ENCODE measurements around the gene MRNIP.

The MRNIP gene

DNA sequence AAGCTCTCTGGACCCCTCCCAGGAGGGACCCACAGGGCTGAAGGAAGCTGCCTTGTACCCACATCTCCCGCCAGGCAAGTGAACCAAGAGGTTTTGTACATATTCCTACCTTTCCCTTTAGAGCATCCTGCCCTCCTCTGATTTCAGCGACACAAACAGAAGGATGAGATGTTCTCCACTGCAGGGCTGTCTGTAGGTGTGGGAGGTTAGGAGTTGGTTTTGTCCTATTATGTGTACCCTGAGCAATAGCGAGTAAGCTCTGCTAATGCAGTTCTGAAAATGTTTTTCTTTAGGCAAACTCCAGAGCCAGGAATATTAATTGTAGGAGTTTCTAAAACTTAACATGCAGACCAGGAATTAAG lies 24.9 kb downstream of the MRNIP start:
- Histone ChIP-seq H3K9me3 (ENCODE audit: control insufficient read depth, low read length) (no peaks in the 10 kb centered on the region), H3K27me3 (replicated peaks; ENCODE audit: control insufficient read depth, insufficient read depth, low read length) (no peaks in the 10 kb centered on the region), H3K4me3 (ENCODE audit: low read length) (no peak overlapping the region), H3K36me3 (ENCODE audit: control insufficient read depth, insufficient read depth, low read length, severe bottlenecking) (peaks cover 87% of the 10 kb centered on the region), H3K4me1 (ENCODE audit: control insufficient read depth, insufficient read depth, low read length) (peaks cover 7% of the 10 kb centered on the region), H3K9ac (ENCODE audit: low read length) (no peak overlapping the region)
- no peak for DNase-seq (ENCODE audit: low read depth)

DNA sequence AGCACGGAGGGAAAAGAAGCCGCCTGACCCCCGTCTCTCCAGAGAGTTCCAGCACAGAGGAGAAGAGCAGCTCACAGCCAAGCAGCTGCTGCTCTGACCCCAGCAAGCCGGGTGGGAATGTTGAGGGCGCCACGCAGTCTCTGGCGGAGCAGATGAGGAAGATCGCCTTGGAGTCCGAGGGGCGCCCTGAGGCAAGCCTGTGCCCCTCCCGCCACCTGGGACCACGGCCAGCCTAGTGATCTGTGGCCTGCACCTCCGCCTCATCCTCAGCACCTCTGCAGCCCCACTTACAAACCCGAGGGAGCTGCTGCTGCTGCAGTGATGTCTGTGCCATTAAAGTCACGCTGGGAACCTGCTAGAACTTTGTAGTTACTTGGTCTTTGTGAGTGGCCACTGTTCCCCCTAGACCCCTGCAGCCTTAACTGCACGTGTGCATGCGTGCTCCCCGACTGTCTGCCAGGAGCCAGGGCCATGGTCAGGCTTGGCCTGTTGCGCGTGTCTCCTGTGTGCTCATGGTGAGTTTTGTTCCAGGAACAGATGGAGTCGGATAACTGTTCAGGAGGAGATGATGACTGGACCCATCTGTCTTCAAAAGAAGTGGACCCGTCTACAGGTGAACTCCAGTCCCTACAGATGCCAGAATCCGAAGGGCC lies 25.4 kb downstream of the MRNIP start:
- Histone ChIP-seq H3K9ac (ENCODE audit: low read length) (no peak overlapping the region), H3K36me3 (ENCODE audit: control insufficient read depth, insufficient read depth, low read length, severe bottlenecking) (peaks cover 90% of the 10 kb centered on the region), H3K4me1 (ENCODE audit: control insufficient read depth, insufficient read depth, low read length) (peaks cover 7% of the 10 kb centered on the region), H3K9me3 (ENCODE audit: control insufficient read depth, low read length) (no peaks in the 10 kb centered on the region), H3K4me3 (ENCODE audit: low read length) (no peak overlapping the region), H3K27me3 (replicated peaks; ENCODE audit: control insufficient read depth, insufficient read depth, low read length) (no peaks in the 10 kb centered on the region)
- DNase-seq (ENCODE audit: low read depth) = no peak

DNA sequence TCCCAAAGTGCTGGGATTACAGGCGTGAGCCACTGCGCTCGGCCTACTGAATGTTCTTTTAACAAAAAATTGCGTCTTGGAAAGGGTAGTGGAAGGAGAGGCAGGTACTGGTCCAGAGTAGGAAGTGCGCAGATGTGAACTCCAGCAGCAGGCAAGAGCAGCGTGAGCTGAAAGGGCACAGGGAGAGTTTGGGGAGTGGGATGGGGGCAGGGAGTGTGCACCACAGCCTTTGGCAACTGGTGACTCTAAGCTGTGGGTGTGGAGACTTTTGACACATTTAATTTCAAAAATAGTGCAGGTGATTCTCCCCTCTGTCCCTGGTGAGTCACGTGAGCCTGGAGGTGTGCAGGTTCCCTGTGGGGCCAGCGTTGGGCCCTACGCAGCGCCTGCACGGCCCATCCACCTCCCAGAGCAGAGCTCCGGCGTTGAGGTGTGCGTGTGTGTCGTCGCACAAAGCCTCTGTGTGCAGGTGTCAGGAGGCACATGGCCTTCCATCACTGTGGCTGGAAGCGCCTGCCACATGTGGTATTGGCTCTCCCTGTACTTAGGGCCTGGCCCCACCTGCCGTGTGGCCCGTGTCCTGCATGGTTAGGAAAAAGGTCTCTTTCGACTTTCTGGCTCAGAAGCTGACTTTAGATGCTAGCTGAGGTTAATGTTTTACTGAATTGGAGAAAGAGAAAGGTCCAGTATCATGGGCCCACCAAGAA lies 26.4 kb downstream of the MRNIP start:
- H3K4me1 ChIP-seq (ENCODE audit: control insufficient read depth, insufficient read depth, low read length) = peaks cover 16% of the 10 kb centered on the region
- no peak for DNase-seq (ENCODE audit: low read depth)
- no peak overlapping the region for H3K4me3 ChIP-seq (ENCODE audit: low read length)
- H3K36me3 ChIP-seq (ENCODE audit: control insufficient read depth, insufficient read depth, low read length, severe bottlenecking) = peaks cover 90% of the 10 kb centered on the region
- H3K9ac ChIP-seq (ENCODE audit: low read length) = no peak overlapping the region
- H3K9me3 ChIP-seq (ENCODE audit: control insufficient read depth, low read length) = no peaks in the 10 kb centered on the region
- H3K27me3 ChIP-seq (replicated peaks; ENCODE audit: control insufficient read depth, insufficient read depth, low read length) = no peaks in the 10 kb centered on the region

DNA sequence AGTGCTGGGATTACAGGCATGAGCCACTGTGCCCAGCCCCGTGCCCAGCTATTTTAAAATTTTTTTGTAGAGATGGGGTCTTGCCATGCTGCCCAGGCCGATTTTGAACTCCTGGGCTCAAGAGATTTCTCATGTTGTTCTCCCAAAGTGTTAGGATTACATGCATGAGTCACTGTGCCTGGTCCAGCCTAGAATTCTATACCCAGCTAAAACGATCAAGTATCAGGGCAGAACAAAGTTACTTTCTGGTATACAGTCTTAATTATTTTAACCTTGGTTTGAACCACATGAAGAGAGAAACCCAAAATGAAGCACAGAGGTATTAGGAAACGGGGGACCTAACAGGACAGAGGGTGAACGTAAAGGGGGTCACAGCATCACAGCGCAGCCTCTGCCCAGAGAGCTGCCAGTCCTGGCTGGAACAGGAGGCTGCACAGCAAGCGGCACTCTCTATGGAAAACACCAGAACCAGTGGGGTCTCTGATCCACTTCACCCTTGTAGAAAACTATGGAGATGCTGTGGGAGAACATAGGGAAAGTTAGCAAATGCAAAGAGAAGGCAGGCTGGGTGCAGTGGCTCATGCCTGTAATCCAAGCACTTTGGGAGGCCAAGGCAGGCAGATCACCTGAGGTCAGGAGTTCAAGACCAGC lies 27.7 kb downstream of the MRNIP start:
- no peak for DNase-seq (ENCODE audit: low read depth)
- no peak overlapping the region for H3K9ac ChIP-seq (ENCODE audit: low read length)
- H3K36me3 ChIP-seq (ENCODE audit: control insufficient read depth, insufficient read depth, low read length, severe bottlenecking) = peaks cover 90% of the 10 kb centered on the region
- no peaks in the 10 kb centered on the region for H3K27me3 ChIP-seq (replicated peaks; ENCODE audit: control insufficient read depth, insufficient read depth, low read length)
- H3K4me3 ChIP-seq (ENCODE audit: low read length) = no peak overlapping the region
- peaks cover 24% of the 10 kb centered on the region for H3K4me1 ChIP-seq (ENCODE audit: control insufficient read depth, insufficient read depth, low read length)
- H3K9me3 ChIP-seq (ENCODE audit: control insufficient read depth, low read length) = no peaks in the 10 kb centered on the region

DNA sequence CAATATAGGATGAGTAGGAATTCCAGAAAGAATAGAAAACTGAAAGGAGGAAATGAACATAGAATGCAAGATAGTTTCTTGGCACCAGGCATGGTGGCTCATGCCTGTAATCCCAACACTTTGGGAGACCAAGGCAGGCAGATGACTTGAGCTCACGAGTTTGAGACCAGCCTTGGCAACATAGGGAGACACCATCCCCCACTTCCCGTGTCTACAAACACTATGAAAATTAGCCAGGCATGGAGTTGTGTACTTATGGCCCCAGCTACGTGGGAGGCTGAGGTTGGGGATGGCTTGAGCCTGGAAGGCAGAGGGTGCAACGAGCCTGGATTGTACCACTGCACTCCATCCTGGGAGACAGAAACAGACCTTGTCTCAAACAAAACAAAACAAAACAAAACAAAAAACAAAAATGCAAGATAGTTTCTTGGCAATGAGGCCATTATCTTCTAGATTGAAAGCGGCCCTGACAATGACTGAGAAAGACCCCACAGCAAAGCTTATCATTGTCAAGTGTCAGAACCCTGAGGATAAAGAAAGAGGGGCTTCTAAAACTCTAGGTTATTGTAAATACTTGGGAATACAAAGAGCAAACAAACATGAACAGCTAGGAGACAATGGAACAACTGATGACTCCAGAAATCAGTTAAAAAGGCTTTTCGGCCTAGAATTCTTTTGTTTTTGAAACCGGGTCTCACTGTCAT lies 28.7 kb downstream of the MRNIP start:
- H3K9ac ChIP-seq (ENCODE audit: low read length) = no peak overlapping the region
- H3K9me3 ChIP-seq (ENCODE audit: control insufficient read depth, low read length) = no peaks in the 10 kb centered on the region
- no peak overlapping the region for H3K4me3 ChIP-seq (ENCODE audit: low read length)
- no peak for DNase-seq (ENCODE audit: low read depth)
- peaks cover 94% of the 10 kb centered on the region for H3K36me3 ChIP-seq (ENCODE audit: control insufficient read depth, insufficient read depth, low read length, severe bottlenecking)
- H3K4me1 ChIP-seq (ENCODE audit: control insufficient read depth, insufficient read depth, low read length) = peaks cover 30% of the 10 kb centered on the region
- H3K27me3 ChIP-seq (replicated peaks; ENCODE audit: control insufficient read depth, insufficient read depth, low read length) = no peaks in the 10 kb centered on the region

DNA sequence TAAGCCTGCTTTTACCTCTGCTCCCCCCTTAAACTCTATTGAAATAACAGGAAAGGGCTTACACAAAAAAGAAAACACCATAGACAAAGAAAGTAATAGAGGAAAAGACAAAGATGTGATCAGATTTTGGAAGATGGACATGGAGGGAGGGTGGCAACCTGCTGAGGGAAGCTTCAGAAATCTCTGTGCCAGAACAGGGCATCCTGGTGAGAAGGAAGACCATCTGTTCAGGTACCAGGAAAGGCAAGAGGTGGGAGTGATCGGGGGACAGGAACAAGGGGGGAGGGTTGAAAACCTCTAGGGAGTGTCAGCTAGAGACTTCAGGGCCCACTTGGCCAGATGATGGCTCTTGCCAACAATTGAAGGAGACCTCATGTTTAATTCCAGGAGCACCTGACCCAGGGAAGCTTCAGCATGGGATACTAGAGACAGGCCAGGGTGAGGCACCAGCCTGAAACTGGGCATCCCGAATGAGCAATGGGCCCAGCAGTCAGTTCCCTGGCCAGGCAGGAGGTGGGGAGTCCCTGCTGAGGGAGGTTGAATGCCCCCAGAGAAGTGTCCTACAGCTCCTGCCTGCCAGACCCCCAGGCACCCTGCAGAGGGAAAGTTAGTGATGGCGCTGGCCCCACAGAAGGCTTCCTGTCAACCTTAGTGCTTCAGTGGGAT lies 29.7 kb downstream of the MRNIP start:
- DNase-seq (ENCODE audit: low read depth) = no peak
- no peaks in the 10 kb centered on the region for H3K9me3 ChIP-seq (ENCODE audit: control insufficient read depth, low read length)
- no peaks in the 10 kb centered on the region for H3K27me3 ChIP-seq (replicated peaks; ENCODE audit: control insufficient read depth, insufficient read depth, low read length)
- no peak overlapping the region for H3K4me3 ChIP-seq (ENCODE audit: low read length)
- H3K4me1 ChIP-seq (ENCODE audit: control insufficient read depth, insufficient read depth, low read length) = peaks cover 40% of the 10 kb centered on the region
- peaks cover 100% of the 10 kb centered on the region for H3K36me3 ChIP-seq (ENCODE audit: control insufficient read depth, insufficient read depth, low read length, severe bottlenecking)
- peak overlapping the region; percentile 40 for H3K9ac ChIP-seq (ENCODE audit: low read length)

DNA sequence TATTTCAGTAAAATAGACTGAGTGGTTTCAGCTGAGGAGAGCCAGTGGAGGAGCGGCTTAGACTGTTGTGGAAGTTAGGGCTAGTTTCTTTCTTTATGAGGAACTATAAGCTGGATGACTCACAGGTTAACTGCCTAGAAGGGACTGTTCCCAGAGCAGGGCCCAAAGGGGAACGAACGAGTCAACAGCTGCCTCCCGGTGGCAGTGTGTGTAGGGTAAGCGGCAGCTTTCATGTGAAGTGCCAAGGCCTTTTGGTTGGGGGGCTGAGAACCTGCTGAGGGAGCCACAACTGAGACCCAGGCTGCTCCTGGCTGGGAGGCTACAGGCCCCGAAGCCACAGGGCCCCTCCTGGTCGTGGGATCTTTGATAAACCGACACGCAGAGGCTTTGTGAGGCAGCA lies 30.9 kb downstream of the MRNIP start:
- Histone ChIP-seq H3K9ac (ENCODE audit: low read length) (peak overlapping the region; percentile 61), H3K9me3 (ENCODE audit: control insufficient read depth, low read length) (no peaks in the 10 kb centered on the region), H3K4me3 (ENCODE audit: low read length) (no peak overlapping the region), H3K27me3 (replicated peaks; ENCODE audit: control insufficient read depth, insufficient read depth, low read length) (no peaks in the 10 kb centered on the region), H3K4me1 (ENCODE audit: control insufficient read depth, insufficient read depth, low read length) (peaks cover 49% of the 10 kb centered on the region), H3K36me3 (ENCODE audit: control insufficient read depth, insufficient read depth, low read length, severe bottlenecking) (peaks cover 100% of the 10 kb centered on the region)
- DNase-seq (ENCODE audit: low read depth) = peak; percentile 46

DNA sequence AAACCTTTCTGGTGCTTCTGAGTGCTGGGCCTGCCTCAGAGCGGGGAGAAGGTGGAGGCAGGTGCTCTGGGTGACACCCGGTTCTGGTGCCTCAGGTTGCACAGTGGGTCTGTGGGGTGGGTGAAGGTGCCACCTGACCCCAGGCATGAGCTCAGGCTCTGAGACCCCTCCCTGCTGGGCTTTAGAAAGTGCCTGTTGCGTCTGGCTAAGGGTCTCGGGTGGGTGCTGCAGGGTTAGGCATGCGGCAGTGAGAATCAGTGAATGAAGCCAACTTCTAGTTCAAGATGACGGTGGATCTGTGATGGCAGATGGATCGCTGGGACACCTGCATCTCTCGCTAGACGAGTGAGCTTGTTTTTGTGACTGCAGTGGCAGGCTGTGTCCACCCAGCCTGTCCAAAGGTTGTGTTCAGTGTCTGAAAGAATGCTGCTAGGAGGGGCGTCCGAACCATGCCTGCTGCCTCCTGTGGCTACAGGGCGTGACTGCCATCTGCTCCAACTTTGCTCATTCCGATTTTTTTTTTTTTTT lies 32.9 kb downstream of the MRNIP start:
- Histone ChIP-seq H3K4me3 (ENCODE audit: low read length) (no peak overlapping the region), H3K9ac (ENCODE audit: low read length) (peak overlapping the region; percentile 31), H3K27me3 (replicated peaks; ENCODE audit: control insufficient read depth, insufficient read depth, low read length) (no peaks in the 10 kb centered on the region), H3K9me3 (ENCODE audit: control insufficient read depth, low read length) (no peaks in the 10 kb centered on the region), H3K36me3 (ENCODE audit: control insufficient read depth, insufficient read depth, low read length, severe bottlenecking) (peaks cover 89% of the 10 kb centered on the region), H3K4me1 (ENCODE audit: control insufficient read depth, insufficient read depth, low read length) (peaks cover 56% of the 10 kb centered on the region)
- peak; percentile 29 for DNase-seq (ENCODE audit: low read depth)

DNA sequence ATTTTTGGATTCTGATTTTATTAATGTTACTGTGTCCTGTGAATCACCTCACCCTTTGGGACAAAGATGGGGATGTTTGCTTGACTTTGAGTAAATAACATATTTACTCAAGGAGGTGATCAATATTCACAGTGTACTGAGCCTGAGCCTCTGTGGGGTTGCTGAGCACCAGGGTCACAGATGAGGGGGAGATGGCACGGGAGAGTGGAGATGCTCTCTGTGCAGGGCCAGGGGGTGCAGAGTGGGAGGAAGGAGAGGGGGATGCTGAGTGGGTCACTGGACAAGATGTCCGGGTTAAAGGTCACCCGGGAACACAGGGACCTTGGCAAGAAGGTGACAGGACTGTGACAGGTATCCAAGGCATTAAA lies 33.9 kb downstream of the MRNIP start:
- H3K9me3 ChIP-seq (ENCODE audit: control insufficient read depth, low read length) = no peaks in the 10 kb centered on the region
- peaks cover 63% of the 10 kb centered on the region for H3K4me1 ChIP-seq (ENCODE audit: control insufficient read depth, insufficient read depth, low read length)
- peak overlapping the region; percentile 99 for H3K9ac ChIP-seq (ENCODE audit: low read length)
- no peaks in the 10 kb centered on the region for H3K27me3 ChIP-seq (replicated peaks; ENCODE audit: control insufficient read depth, insufficient read depth, low read length)
- peaks cover 79% of the 10 kb centered on the region for H3K36me3 ChIP-seq (ENCODE audit: control insufficient read depth, insufficient read depth, low read length, severe bottlenecking)
- no peak for DNase-seq (ENCODE audit: low read depth)
- peak overlapping the region; percentile 87 for H3K4me3 ChIP-seq (ENCODE audit: low read length)

DNA sequence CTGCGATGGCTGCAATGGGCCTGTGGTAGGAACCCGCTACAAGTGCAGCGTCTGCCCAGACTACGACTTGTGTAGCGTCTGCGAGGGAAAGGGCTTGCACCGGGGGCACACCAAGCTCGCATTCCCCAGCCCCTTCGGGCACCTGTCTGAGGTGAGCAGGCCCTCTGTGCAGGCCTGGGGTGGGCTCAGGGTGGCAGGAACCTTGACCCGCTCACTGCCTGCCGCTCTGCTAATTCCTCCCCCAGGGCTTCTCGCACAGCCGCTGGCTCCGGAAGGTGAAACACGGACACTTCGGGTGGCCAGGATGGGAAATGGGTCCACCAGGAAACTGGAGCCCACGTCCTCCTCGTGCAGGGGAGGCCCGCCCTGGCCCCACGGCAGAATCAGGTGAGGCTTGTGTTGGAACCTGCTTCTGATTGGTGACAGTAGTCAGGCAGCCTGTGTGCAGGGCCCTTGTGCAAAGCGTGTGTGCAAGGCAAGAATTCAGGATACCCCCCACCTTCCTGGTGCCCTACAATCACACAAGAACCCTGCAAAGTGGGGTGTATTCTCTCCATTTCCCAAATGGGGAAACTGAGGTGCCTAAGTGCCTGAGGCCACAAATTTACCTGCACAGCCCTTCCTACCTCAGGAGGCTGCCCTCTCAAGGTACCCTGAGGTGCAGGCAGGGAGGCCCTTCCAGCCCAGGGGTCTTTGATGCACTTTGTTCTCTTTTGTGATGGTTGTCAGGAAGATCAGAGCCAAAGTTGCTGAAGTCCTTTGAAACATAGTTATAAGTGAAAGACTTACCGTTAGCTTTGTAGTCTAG lies 34.5 kb downstream of the MRNIP start:
- Histone ChIP-seq H3K36me3 (ENCODE audit: control insufficient read depth, insufficient read depth, low read length, severe bottlenecking) (peaks cover 73% of the 10 kb centered on the region), H3K9me3 (ENCODE audit: control insufficient read depth, low read length) (no peaks in the 10 kb centered on the region), H3K4me3 (ENCODE audit: low read length) (peak overlapping the region; percentile 87), H3K4me1 (ENCODE audit: control insufficient read depth, insufficient read depth, low read length) (peaks cover 67% of the 10 kb centered on the region), H3K27me3 (replicated peaks; ENCODE audit: control insufficient read depth, insufficient read depth, low read length) (no peaks in the 10 kb centered on the region), H3K9ac (ENCODE audit: low read length) (peak overlapping the region; percentile 99)
- no peak for DNase-seq (ENCODE audit: low read depth)

Measured in adipocyte (in vitro differentiated cells).